OCI-LY1 (cell line): ENCODE data around the gene ARMH3.

Experiments used
- H2AFZ ChIP-seq: fragments of 200-600 bp; sonication (generic), shearing (Covaris generic); 2 replicates; pipeline ENCODE4 v1.6.0; 2014; ENCODE audit warnings: antibody characterized with exemption, mild to moderate bottlenecking, low read length
- H3F3A ChIP-seq: fragments of 200-600 bp; sonication (generic), shearing (Covaris generic); 2 replicates; pipeline ENCODE4 v1.6.0; 2014; ENCODE audit warnings: mild to moderate bottlenecking, antibody characterized with exemption, low read length, moderate library complexity; ENCODE audit not compliant: insufficient read depth
- H3K27ac ChIP-seq: fragments of 200-600 bp; sonication (generic); 2 replicates; pipeline ENCODE4 v1.5.1; 2014; ENCODE audit warnings: low read length, mixed run types, mild to moderate bottlenecking, low read depth; ENCODE audit not compliant: poor library complexity, severe bottlenecking
- H3K27me3 ChIP-seq: fragments of 200-600 bp; sonication (generic); 2 replicates; pipeline ENCODE4 v1.6.0; 2014; ENCODE audit warnings: antibody characterized with exemption, mild to moderate bottlenecking, low read length, moderate library complexity; ENCODE audit not compliant: insufficient read depth
- H3K36me3 ChIP-seq: fragments of 200-600 bp; sonication (generic); 2 replicates; pipeline ENCODE4 v1.6.1; 2014; ENCODE audit warnings: mild to moderate bottlenecking, antibody characterized with exemption, low read length, moderate library complexity, mixed read lengths; ENCODE audit not compliant: insufficient read depth
- H3K4me1 ChIP-seq: fragments of 200-600 bp; sonication (generic); 2 replicates; pipeline ENCODE4 v1.5.1; 2014; ENCODE audit warnings: mild to moderate bottlenecking, low read length, moderate library complexity; ENCODE audit not compliant: insufficient read depth, severe bottlenecking
- H3K4me2 ChIP-seq: fragments of 200-600 bp; sonication (generic), shearing (Covaris generic); 2 replicates; pipeline ENCODE4 v1.6.1; 2014; ENCODE audit warnings: low read length
- H3K4me3 ChIP-seq: fragments of 200-600 bp; sonication (generic); 2 replicates; pipeline ENCODE4 v1.5.1; 2014; ENCODE audit warnings: low read length, low read depth, mild to moderate bottlenecking, mixed read lengths; ENCODE audit not compliant: poor library complexity, severe bottlenecking
- H3K79me2 ChIP-seq: fragments of 200-600 bp; shearing (Covaris generic); 2 replicates; pipeline ENCODE4 v1.6.1; 2016; ENCODE audit warnings: mixed run types, low read length, mixed read lengths; ENCODE audit not compliant: insufficient read depth
- H3K9ac ChIP-seq: fragments of 200-600 bp; sonication (generic), shearing (Covaris generic); 2 replicates; pipeline ENCODE4 v1.6.1; 2014; ENCODE audit warnings: mild to moderate bottlenecking, low read length, mixed read lengths
- H3K9me2 ChIP-seq: fragments of 200-600 bp; sonication (generic), shearing (Covaris generic); 2 replicates; pipeline ENCODE4 v1.6.1; 2014; ENCODE audit warnings: low read depth, mild to moderate bottlenecking, low read length, mixed read lengths
- H3K9me3 ChIP-seq: fragments of 200-600 bp; shearing (Covaris generic); 2 replicates; pipeline ENCODE4 v1.6.1; 2014; ENCODE audit warnings: low read length, mixed read lengths
- H4K20me1 ChIP-seq: fragments of 200-600 bp; sonication (generic), shearing (Covaris generic); 2 replicates; pipeline ENCODE4 v1.6.0; 2016; ENCODE audit warnings: mild to moderate bottlenecking, low read length; ENCODE audit not compliant: insufficient read depth
- EZH2 ChIP-seq: fragments of 200-600 bp; sonication (generic), shearing (Covaris generic); IDR thresholded peaks from 2 replicates; pipeline ENCODE4 v1.8.0; 2017; ENCODE audit warnings: borderline replicate concordance, mixed run types, mild to moderate bottlenecking, antibody characterized with exemption, low read length, moderate library complexity, mixed read lengths
- TF ChIP-seq, protein P1 (sequence below): fragments of 200-600 bp; sonication (generic), shearing (Covaris generic); IDR thresholded peaks from 2 replicates; pipeline ENCODE4 v1.5.1; 2017; ENCODE audit warnings: mild to moderate bottlenecking, antibody characterized with exemption, low read length, moderate library complexity, mixed read lengths

The ARMH3 gene

DNA sequence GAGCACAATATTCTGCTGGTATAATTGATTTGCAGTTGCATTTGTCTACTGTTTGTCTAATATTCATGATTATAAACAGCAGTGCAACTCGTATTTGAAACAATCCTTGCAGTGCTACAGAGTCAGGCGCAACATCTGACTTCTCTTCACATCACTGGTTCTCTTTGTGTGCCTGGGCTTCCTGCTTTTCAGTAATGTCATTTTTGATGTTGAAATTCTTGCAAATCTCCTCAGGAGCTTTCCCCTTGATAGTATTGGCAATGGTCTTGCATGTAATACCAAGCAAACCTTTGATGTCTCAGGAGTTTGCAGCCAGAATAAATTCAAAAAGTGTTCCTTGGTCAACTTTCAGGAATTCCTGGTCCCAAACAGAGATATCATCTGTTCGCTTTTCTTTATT, 29.4 kb upstream of the ARMH3 start:
- Histone ChIP-seq H3K27ac (no peak overlapping the region), H4K20me1 (no peaks in the 10 kb centered on the region), H3K79me2 (no peaks in the 10 kb centered on the region), H3K4me3 (no peak overlapping the region), H3K9me2 (no peaks in the 10 kb centered on the region), H3K27me3 (no peaks in the 10 kb centered on the region), H3K36me3 (no peaks in the 10 kb centered on the region), H3K9ac (no peak overlapping the region), H3K9me3 (no peaks in the 10 kb centered on the region), H2AFZ (no peak overlapping the region), H3F3A (no peaks in the 10 kb centered on the region), H3K4me2 (no peak overlapping the region), H3K4me1 (no peaks in the 10 kb centered on the region)
- TF ChIP-seq, protein P1, sequence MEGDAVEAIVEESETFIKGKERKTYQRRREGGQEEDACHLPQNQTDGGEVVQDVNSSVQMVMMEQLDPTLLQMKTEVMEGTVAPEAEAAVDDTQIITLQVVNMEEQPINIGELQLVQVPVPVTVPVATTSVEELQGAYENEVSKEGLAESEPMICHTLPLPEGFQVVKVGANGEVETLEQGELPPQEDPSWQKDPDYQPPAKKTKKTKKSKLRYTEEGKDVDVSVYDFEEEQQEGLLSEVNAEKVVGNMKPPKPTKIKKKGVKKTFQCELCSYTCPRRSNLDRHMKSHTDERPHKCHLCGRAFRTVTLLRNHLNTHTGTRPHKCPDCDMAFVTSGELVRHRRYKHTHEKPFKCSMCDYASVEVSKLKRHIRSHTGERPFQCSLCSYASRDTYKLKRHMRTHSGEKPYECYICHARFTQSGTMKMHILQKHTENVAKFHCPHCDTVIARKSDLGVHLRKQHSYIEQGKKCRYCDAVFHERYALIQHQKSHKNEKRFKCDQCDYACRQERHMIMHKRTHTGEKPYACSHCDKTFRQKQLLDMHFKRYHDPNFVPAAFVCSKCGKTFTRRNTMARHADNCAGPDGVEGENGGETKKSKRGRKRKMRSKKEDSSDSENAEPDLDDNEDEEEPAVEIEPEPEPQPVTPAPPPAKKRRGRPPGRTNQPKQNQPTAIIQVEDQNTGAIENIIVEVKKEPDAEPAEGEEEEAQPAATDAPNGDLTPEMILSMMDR = no peak
- no peak for TF ChIP-seq EZH2

DNA sequence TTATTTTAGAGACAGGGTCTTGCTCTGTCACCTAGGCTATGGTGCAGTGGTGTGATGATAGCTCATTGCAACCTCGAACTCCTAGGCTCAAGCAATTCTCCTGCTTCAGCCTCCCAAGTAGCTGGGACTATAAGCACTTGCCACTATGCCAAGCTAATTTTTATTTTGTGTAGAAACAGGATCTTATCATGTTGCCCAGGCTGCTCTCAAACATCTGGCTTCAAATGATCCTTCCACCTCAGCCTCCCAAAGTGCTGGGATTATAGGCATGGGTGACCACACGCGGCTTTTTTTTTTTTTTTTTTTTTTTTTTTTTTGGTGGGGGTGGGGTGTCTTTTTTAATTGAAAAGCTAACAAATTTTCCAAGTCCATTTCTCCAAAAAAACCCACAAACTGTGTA, 27.6 kb upstream of the ARMH3 start:
- H3K4me2 ChIP-seq = no peak overlapping the region
- no peaks in the 10 kb centered on the region for H3F3A ChIP-seq
- no peaks in the 10 kb centered on the region for H3K36me3 ChIP-seq
- no peaks in the 10 kb centered on the region for H3K9me3 ChIP-seq
- H3K4me3 ChIP-seq = no peak overlapping the region
- H3K27me3 ChIP-seq = no peaks in the 10 kb centered on the region
- H3K79me2 ChIP-seq = no peaks in the 10 kb centered on the region
- no peaks in the 10 kb centered on the region for H3K9me2 ChIP-seq
- no peaks in the 10 kb centered on the region for H4K20me1 ChIP-seq
- TF ChIP-seq EZH2 = no peak
- TF ChIP-seq, protein P1 = no peak
- no peak overlapping the region for H2AFZ ChIP-seq
- no peaks in the 10 kb centered on the region for H3K4me1 ChIP-seq
- H3K9ac ChIP-seq = no peak overlapping the region
- no peak overlapping the region for H3K27ac ChIP-seq

DNA sequence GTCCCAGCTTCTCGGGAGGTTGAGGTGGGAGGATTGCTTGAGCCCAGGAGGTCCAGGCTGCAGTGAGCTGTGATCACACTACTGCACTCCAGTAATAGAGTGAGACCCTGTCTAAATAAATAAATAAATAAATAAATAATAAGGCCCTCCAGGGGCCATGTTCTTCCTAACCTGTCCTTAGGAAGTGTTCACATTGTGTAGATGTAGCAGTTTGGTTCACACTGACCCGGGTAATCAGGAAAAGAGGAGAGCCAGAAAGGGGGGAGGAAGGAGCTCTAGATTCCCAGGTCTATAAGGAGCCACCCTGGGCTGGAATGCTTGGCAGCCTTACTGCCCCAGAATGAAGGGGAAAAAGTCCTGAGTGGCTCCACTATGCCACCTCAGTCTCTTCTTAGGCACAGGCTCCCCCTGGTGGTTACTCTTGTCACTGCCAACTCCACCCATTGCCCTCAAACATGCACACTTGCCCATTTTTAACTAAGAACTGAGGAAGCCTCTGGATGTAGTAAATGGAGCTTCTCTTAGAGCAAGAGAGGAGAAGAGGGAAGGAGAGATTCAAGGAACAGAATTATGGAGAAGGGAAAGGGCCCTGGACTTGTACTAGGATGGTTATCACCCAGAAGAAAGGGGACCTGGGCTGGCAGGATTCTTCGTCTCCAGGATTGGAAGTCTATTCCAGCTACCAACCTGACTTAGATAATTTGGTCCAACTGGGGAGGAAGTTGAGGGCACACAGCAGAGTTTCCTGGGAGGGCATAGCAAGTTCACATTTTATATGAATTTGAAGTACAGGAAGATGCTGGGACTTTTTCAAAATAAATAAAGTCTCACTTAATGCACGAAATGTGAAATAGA, 16.9 kb upstream of the ARMH3 start:
- Histone ChIP-seq H3K9me2 (no peaks in the 10 kb centered on the region), H3F3A (no peaks in the 10 kb centered on the region), H4K20me1 (no peaks in the 10 kb centered on the region), H3K27ac (no peak overlapping the region), H3K4me2 (no peak overlapping the region), H3K79me2 (no peaks in the 10 kb centered on the region), H3K9ac (no peak overlapping the region), H3K9me3 (no peaks in the 10 kb centered on the region), H2AFZ (no peak overlapping the region), H3K36me3 (no peaks in the 10 kb centered on the region), H3K4me1 (no peaks in the 10 kb centered on the region), H3K27me3 (no peaks in the 10 kb centered on the region), H3K4me3 (no peak overlapping the region)
- TF ChIP-seq, protein P1 = peak; percentile 71
- TF ChIP-seq EZH2 = no peak
